ENCODE data around the gene SIGLEC15. TPM values are rescaled to one million over a fixed set of nuclear protein-coding genes. Genes with fewer than 3 reads are reported as not detected.

SIGLEC15 gene
- total and polyA plus RNA-seq, 10 of the 15 experiments (the other 5 are each of a cell fraction or from before 2014, with no cell fraction given) = 0.09 to 0.45 TPM; not detected in 8

- TF ChIP-seq SKIL (IDR thresholded peaks at IDR 0.05; ENCODE audit: low read depth, poor library complexity, severe bottlenecking) (no peak), PML (IDR thresholded peaks at IDR 0.05; ENCODE audit: low read length) (no peak), PRDM15 (CRISPR knock-in tag; IDR thresholded peaks at IDR 0.05) (no peak), SPI1 (IDR thresholded peaks at IDR 0.05; ENCODE audit: borderline replicate concordance, insufficient read depth, low read depth, low read length) (0 out of 2 replicates have a peak, but pooled peaks have one; percentile 8), PAX8 (IDR thresholded peaks at IDR 0.05) (no peak)
Measured at GRCh38 chr18:45788861-45789260, 36.6 kb upstream of the SIGLEC15 start (continued).

- intact Hi-C loops (cut with micrococcal nuclease; ENCODE audit: unreplicated experiment) (no loop called here), in situ Hi-C loops (cut with MboI) (no loop called here)
- Histone ChIP-seq H3K4me1 (ENCODE audit: control insufficient read depth, insufficient read depth, low read length) (peaks cover 7% of the 10 kb centered on the region), H3K9me3 (replicated peaks; ENCODE audit: control insufficient read depth, insufficient read depth, low read length) (no peaks in the 10 kb centered on the region), H4K20me1 (ENCODE audit: control insufficient read depth, insufficient read depth) (no peaks in the 10 kb centered on the region), H3K79me2 (ENCODE audit: control insufficient read depth, insufficient read depth, low read length) (no peaks in the 10 kb centered on the region), H2AFZ (ENCODE audit: control insufficient read depth, low read depth, low read length) (no peak overlapping the region), H3K27me3 (replicated peaks in 1 of 2; ENCODE audit: control insufficient read depth in 2 of 2, insufficient read depth in 2 of 2, low read length in 1 of 2) (no peaks in the 10 kb centered on the region), H3K9ac (ENCODE audit: control insufficient read depth, insufficient read depth, low read length) (no peak overlapping the region), H3K4me2 (ENCODE audit: control insufficient read depth, insufficient read depth) (no peak overlapping the region), H3K36me3 (ENCODE audit: control insufficient read depth in 2 of 2, insufficient read depth in 2 of 2, low read length in 1 of 2) (no peaks in the 10 kb centered on the region), H3K4me3 (no peak overlapping the region), H3K27ac (ENCODE audit: control insufficient read depth, insufficient read depth) (no peak overlapping the region)
- ChIA-PET SMC1A (ENCODE audit: uncharacterized antibody, unreplicated experiment) (interaction anchor here (0.6 kb wide), 1 partner anchor 72 kb away, joined by 3 read pairs; no protein-coding TSS in a partner anchor), RAD21 (ENCODE audit: unreplicated experiment) (no interaction called here), POLR2A (no interaction called here), CTCF (no interaction called here)
- DNase-seq (ENCODE audit: low read depth, low spot score) (no peak), ATAC-seq (no peak), FAIRE-seq (no peak)
- WGBS (ENCODE audit: insufficient coverage, insufficient replicate concordance, low lambda C conversion rate, missing lambda C conversion rate) = 72% methylated on average over 5 of the region's 5 CpGs
- BruUV-seq (replicated peaks) = no TSS peak
- TF ChIP-seq CEBPZ (IDR thresholded peaks at IDR 0.05; ENCODE audit: low read depth, low read length) (no peak), ZBTB4 (CRISPR knock-in tag; IDR thresholded peaks at IDR 0.05) (no peak), SUPT20H (IDR thresholded peaks at IDR 0.05; ENCODE audit: borderline replicate concordance, control insufficient read depth, low read depth, low read length) (no peak)
Measured at GRCh38 chr18:45792506-45793263, 32.8 kb upstream of the SIGLEC15 start.

All from GM12878 (cell line).